Measurements from ENCODE around the gene RAG1.

DNA sequence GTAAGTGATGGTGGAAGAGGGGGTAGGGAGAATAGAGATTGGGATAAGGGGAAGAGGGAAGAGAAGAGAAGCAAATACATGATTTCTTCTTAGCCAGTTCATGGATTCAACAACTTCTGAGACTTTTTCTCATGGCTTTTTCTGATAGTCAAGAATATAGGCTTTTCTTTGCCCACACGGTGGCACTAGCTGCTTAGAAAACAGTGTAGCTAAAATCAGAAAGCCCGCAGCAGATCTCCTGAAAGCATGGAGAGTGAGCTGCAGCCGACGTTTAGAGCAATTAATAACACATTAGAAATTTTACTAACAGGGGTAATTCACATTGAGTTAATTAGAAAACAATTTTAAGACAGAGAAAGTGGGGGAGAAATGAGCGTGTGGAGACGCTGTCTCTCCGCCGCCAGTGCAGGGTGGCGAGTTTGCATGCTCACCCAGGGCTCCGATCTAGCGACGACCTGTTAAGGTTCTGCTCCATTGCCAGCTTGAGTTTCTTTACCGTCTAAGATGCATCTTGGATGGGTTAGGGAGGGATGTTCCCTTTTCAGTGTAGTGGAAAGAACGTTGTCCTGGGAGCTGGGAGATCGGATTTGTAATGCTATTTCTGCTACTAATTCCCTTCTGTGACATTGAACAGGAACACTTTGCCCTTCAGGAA is 3.3 kb upstream of the RAG1 start:
- TF ChIP-seq EP300 (IDR thresholded peaks at IDR 0.05; ENCODE audit: low read depth) (no peak), POLR2A (IDR thresholded peaks at IDR 0.05) (no peak)
- TF ChIP-seq, protein P1, sequence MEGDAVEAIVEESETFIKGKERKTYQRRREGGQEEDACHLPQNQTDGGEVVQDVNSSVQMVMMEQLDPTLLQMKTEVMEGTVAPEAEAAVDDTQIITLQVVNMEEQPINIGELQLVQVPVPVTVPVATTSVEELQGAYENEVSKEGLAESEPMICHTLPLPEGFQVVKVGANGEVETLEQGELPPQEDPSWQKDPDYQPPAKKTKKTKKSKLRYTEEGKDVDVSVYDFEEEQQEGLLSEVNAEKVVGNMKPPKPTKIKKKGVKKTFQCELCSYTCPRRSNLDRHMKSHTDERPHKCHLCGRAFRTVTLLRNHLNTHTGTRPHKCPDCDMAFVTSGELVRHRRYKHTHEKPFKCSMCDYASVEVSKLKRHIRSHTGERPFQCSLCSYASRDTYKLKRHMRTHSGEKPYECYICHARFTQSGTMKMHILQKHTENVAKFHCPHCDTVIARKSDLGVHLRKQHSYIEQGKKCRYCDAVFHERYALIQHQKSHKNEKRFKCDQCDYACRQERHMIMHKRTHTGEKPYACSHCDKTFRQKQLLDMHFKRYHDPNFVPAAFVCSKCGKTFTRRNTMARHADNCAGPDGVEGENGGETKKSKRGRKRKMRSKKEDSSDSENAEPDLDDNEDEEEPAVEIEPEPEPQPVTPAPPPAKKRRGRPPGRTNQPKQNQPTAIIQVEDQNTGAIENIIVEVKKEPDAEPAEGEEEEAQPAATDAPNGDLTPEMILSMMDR (IDR thresholded peaks at IDR 0.05): peak; percentile 55 to 66 (median 63)
